GM19328 (cell line): ENCODE results near the gene SDS.
"Not testable (repeated sequence)": the region's sequence is repeated elsewhere in the genome, so short reads cannot be mapped to it uniquely, and the experiment has no call there.

Source experiments
- ATAC-seq: cut with Tn5 transposase; IDR thresholded peaks from one replicate; pipeline ENCODE4 v1.9.1; 2021; ENCODE audit warnings: mild to moderate bottlenecking, moderate library complexity; ENCODE audit not compliant: unreplicated experiment

SDS gene

DNA sequence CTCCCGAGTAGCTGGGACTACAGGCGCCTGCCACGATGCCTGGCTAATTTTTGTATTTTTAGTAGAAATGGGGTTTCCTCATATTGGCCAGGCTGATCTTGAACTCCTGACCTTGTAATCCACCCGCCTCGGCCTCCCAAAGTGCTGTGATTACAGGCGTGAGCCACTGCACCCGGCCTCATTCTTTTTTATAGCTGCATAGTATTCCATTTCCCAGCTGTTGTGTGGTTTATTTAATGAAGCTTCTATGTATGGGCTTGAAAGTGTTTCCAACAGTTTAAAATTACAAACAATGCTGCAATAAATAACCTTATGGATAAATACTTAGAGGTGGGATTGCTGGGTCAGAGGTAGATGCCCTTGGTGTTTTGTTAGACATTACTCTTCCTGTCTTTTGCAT lies 49.5 kb downstream of the SDS start:
- not testable (repeated sequence) for ATAC-seq

DNA sequence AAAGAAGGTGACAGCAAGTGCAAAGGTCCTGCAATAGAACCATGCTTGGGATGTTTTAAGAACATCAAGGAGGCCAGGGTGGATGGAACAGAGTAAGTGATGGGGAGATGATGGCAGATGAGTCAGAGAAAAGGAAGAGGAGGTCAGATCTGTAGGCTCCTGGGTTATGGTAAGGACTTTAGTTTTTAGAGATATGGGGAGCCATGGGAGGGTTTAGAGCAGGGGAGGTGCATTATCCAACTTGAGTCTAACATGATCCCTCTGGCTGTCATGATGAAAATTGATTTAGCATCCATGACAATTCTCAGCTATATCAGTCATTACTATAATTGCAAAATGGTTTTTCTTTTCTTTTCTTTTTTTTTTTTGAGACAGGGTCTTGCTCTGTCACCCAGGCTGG lies 52.6 kb downstream of the SDS start:
- ATAC-seq: no peak

DNA sequence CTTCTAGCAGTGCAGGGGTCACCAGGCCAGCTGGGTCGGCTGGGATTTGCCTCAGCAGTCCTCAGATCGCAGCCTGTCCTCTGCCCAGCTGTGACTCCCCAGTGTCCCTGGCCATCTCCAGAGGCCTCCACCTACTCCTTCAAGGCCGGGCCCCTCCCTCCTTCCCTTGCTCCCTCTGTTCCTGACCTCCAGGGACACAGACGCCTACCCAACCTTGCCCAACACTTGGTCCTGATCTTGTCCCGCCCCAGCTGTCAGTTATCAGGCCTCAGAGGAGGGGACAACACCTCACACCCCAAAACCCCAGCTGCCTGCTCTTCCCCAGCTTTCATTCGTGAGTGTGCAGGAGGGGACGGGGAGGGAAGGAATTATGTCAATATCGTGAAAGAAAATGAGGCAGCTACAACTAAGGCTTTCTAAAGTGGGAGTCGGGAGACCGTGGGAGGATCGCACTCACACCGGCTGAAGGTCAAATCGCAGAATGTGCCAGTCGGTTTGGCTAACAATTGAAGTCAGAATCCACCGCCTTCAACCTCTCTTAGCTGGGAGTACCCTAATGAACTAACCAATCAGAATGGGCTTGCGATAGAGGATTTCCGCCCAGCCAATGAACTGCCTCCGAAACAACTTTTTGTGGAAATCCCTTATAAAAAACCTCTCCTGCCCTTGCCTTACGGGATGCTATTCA lies 54.7 kb downstream of the SDS start:
- no peak for ATAC-seq

DNA sequence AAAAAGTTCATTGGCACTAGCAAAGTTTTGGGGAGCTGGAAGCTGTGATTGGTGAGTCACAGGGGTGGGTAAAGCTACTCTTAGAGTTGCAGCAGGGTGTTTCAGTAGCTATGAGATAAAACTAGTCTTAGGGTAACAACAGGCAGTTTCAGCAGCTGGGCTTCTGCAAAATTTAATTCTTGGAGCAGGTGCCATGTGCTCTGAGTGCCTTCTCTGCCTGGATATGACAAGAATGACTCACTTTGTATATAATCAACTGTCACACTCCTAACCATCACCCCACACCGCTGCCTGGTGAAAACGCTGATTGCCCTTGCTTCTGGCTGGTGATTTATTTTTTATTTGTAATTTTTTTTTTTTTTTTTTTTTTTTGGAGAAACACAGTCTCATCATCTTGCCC lies 55.8 kb downstream of the SDS start:
- ATAC-seq: no peak

DNA sequence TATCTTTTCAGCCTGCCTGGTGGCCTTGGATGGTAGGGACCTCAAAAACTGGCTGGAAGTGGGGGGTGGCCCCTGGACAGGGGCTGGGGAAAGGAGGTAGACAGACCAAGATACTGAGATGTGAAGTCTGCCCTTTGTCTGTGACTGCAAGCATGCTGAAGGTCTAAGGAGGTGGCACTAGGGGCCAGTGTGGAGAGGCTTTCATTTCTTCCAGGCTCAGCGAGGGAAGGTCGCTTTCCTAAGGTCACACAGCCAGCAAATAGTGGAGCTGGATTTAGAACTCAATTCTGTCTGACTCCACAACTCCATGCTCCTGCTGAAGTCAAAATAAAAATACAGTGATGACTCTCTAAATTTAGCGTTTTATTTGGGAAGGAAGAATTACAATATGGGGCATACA lies 56.6 kb downstream of the SDS start:
- ATAC-seq: no peak

DNA sequence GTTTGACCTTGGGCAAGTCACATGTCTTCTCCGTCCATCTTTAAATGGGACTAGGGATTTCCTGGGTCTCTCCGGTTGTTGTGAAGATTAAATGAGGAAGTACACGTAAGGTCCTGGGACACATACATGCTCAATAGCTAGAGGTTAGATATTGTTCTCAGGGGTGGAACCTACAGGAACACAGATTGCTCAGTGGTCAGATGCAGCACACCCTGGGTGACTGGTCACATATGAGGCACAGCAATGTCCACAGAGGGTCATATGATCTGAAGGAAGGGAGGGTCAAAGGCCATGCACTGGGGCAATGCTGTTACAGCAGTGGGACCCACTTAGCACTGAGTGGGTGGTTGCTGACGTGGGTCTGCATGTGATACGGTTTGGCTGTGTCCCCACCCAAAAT lies 57.3 kb downstream of the SDS start:
- no peak for ATAC-seq

DNA sequence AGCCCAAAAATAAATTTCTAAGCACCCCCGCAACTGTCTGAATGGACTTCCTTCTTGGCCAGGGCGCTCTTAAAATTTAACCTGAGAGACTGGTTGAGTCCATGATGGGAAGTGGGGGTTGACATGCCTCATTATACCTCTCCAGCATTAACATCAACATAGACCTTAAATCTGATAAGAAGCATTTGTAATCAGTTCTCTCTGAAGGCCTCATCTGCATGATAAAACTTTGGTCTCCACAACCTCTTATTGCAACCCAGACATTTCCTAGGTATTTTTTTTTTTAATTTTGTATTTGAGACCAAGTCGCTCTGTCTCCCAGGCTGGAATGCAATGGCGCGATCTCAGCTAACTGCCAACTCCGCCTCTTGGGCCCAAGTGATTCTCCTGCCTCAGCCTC lies 58.4 kb downstream of the SDS start:
- no peak for ATAC-seq
